NCI-H524 (cell line): Measurements from ENCODE around the gene BRPF3.

Source experiments
- DNase-seq, 2 experiments: peaks; one replicate each; lab custom pipeline; 2025; lab: John Stamatoyannopoulos, UW

The BRPF3 gene

GRCh38 chr6:36269834-36270705 is 73.5 kb downstream of the BRPF3 start, which contains the start of gene PNPLA1:
Gene PNPLA1 (plus strand): TSS chr6:36270060. CDS start chr6:36270460, 400 bp downstream.
- DNase-seq: no peak

- peak in 1 of 2 experiments; percentile 45 for DNase-seq
Measured at GRCh38 chr6:36272234-36272633, 75.7 kb downstream of the BRPF3 start.

- no peak for DNase-seq
Measured at GRCh38 chr6:36273067-36273466, 76.5 kb downstream of the BRPF3 start.

- DNase-seq: no peak
Measured at GRCh38 chr6:36273802-36274514, 77.4 kb downstream of the BRPF3 start.

GRCh38 chr6:36276581-36277536 is 80.3 kb downstream of the BRPF3 start:
- DNase-seq: no peak

GRCh38 chr6:36277946-36278470 is 81.5 kb downstream of the BRPF3 start:
- no peak for DNase-seq

- DNase-seq: no peak
Measured at GRCh38 chr6:36280467-36280866, 83.9 kb downstream of the BRPF3 start.

- no peak for DNase-seq
Measured at GRCh38 chr6:36280983-36281382, 84.4 kb downstream of the BRPF3 start.
